Measurements from ENCODE around the gene DGKI. TPM values are rescaled to one million over a fixed set of nuclear protein-coding genes. Genes with fewer than 3 reads are reported as not detected.

Gene DGKI
- total RNA-seq, 4 donors from 2014 or later, result 0.02 to 1.8 (median 0.07) TPM; not detected in 1

DNA sequence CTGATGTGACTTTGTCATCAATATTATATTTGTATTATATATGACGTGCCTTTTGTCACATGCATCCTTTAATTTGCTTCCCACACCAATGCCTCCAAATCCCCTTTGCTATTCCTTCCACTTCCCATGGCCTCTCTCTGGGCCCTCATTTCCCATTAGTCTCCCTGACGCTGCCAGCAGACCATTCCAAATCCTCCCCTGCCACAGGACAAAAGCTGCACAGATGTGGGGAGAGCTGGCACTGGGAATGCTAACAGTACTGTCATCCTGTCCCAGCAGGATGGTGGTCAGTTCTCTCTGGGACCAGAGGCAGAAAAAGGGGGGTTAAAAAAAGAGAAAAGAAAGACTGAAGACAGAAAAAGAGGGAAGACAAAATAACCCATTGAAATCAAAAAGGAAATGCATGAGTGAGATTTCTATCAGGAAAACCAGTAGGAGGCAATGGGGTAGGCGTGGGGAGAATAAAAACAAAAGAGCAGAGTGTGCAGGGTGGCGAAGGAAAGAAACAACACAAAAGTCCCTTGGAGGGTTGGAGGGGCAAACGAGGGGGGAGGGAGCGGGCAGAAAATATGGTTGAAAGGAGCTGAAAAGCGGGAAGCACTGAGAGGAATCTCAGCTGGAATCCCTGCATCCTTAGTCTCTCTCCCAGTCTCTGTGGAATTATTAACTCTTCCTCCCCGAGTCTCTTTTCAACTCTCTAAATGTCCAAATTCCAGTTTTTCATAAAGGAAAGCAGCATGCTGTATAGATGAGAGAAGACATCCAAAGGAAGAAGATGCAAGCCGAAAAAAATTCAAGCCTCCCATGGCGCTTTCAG, 444.0 kb downstream of the DGKI start:
- Histone ChIP-seq H3K36me3 (no peaks in the 10 kb centered on the region), H3K4me3 (no peak overlapping the region), H3K27me3 (no peaks in the 10 kb centered on the region), H3K4me1 (no peaks in the 10 kb centered on the region), H3K27ac (no peak overlapping the region), H3K9me3 (no peaks in the 10 kb centered on the region)
- ATAC-seq, result no peak
- intact Hi-C loops (cut with DNase I; ENCODE audit: low total_unique reads) (no loop called here), in situ Hi-C loops (cut with MboI; ENCODE audit: low sequenced_read_pairs in 4 of 4) (no loop called here)
- DNase-seq, result no peak
- no peak for TF ChIP-seq POLR2A (IDR thresholded peaks at IDR 0.05)

DNA sequence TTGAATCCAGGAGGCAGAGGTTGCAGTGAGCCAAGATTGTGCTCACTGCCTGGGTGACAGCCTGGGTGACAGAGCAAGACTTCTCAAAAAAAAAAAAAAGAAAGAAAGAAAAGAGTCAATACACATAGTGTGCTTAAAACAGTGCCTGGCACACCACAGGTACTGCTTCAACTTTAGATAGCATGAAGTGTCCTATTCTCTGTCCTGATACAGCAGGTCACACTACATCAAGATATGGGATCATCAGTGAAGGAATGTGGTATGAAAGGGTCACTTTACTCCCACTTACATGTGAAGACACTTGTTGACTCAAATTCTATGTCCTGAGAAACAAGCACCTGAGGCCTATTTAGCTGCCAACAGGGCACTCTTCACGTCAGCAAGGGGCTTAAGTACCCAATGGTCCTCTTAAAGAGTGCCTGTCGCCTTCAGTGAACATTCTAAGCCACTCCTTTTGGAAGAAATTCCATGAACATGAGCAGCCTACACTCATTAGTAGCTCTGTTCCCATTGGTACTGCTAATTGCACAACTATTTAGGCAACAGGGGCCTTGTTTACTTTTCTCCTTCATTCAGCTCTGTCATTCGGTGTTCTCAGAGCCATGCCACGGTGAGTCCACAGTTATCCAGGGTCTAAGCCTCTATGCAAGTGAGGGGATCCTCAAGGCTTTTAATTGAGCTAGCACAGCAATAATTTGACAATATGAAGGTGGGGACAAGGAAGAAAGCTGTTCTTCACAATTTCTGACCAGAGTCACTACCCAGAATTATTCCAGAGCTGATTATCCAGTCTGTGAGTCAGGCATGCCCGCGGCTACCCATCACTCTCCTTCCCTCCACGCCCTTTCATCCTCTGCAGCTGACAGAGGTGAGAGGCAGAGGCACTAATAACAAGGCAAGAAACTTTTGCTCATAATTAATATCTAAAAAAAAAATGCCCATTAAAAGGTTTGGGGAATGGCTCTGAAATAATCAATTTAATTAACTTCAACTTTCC, 446.6 kb downstream of the DGKI start:
- TF ChIP-seq, protein P1, sequence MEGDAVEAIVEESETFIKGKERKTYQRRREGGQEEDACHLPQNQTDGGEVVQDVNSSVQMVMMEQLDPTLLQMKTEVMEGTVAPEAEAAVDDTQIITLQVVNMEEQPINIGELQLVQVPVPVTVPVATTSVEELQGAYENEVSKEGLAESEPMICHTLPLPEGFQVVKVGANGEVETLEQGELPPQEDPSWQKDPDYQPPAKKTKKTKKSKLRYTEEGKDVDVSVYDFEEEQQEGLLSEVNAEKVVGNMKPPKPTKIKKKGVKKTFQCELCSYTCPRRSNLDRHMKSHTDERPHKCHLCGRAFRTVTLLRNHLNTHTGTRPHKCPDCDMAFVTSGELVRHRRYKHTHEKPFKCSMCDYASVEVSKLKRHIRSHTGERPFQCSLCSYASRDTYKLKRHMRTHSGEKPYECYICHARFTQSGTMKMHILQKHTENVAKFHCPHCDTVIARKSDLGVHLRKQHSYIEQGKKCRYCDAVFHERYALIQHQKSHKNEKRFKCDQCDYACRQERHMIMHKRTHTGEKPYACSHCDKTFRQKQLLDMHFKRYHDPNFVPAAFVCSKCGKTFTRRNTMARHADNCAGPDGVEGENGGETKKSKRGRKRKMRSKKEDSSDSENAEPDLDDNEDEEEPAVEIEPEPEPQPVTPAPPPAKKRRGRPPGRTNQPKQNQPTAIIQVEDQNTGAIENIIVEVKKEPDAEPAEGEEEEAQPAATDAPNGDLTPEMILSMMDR (IDR thresholded peaks at IDR 0.05 in 4 of 5, conservative IDR thresholded peaks at IDR 0.05 in 1 of 5), result no peak
- TF ChIP-seq POLR2A (IDR thresholded peaks at IDR 0.05), result no peak
- intact Hi-C loops (cut with DNase I; ENCODE audit: low total_unique reads) (no loop called here), in situ Hi-C loops (cut with MboI; ENCODE audit: low sequenced_read_pairs in 4 of 4) (no loop called here)

DNA sequence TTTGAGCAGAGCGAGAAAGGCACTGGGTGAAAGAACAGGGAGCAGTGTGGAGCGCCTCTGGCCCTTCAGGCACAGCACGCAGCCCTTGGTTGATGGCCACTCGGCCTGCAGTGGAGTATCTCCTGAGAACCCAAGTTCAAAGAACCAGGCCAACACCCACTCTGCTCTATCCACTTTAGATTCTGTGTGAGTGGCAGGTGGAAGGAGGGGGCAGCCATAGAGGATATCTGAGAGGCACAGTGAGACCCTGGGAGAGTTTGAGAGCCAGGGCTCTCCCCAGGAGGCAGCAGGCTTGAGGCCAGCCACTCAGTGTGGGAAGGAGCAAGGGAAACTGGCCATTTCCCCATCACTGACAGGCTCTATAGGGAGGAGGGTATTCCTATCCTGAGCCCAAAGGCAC, 450.7 kb downstream of the DGKI start:
- no peaks in the 10 kb centered on the region for H3K9me3 ChIP-seq
- in situ Hi-C loops (cut with MboI; ENCODE audit: low sequenced_read_pairs in 4 of 4), result no loop called here
- no peak for ATAC-seq
- H3K4me1 ChIP-seq, result no peaks in the 10 kb centered on the region
- intact Hi-C loops (cut with DNase I; ENCODE audit: low total_unique reads), result no loop called here
- no peak for DNase-seq
- H3K27ac ChIP-seq, result no peak overlapping the region
- H3K27me3 ChIP-seq, result no peaks in the 10 kb centered on the region
- H3K4me3 ChIP-seq, result no peak overlapping the region
- no peak for TF ChIP-seq POLR2A (IDR thresholded peaks at IDR 0.05)
- TF ChIP-seq, protein P1 (IDR thresholded peaks at IDR 0.05 in 4 of 5, conservative IDR thresholded peaks at IDR 0.05 in 1 of 5), result no peak
- H3K36me3 ChIP-seq, result no peaks in the 10 kb centered on the region

More for the DNA sequence above, 446.6 kb downstream of the DGKI start:
- Histone ChIP-seq H3K27ac (no peak overlapping the region), H3K27me3 (no peaks in the 10 kb centered on the region), H3K4me3 (no peak overlapping the region), H3K9me3 (no peaks in the 10 kb centered on the region), H3K36me3 (no peaks in the 10 kb centered on the region), H3K4me1 (no peaks in the 10 kb centered on the region)
- no peak for DNase-seq
- ATAC-seq, result no peak

DNA sequence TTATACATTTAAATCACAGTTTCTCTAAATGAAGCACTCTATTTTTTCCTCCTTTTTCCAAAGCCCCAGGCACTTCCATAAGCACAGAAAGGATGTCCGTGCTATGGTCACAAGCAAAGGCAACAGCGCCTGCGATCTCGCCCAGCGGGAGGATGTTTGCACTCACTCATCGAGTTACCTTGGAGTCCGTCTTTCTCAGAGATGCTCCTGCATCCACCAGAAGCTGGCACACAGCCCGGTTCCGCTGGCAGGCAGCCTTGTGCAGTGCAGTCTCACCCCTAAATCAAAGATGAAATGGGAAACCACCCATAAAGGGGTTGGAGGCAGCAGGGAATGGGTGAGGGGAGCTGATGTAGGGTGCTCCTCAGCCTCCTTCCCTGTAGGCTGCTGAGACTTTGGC, 451.4 kb downstream of the DGKI start:
- Histone ChIP-seq H3K36me3 (no peaks in the 10 kb centered on the region), H3K4me1 (no peaks in the 10 kb centered on the region), H3K4me3 (no peak overlapping the region), H3K27me3 (no peaks in the 10 kb centered on the region), H3K9me3 (no peaks in the 10 kb centered on the region), H3K27ac (no peak overlapping the region)
- in situ Hi-C loops (cut with MboI; ENCODE audit: low sequenced_read_pairs in 4 of 4) (no loop called here), intact Hi-C loops (cut with DNase I; ENCODE audit: low total_unique reads) (no loop called here)
- DNase-seq (no peak), ATAC-seq (no peak)
- TF ChIP-seq, protein P1 (IDR thresholded peaks at IDR 0.05 in 4 of 5, conservative IDR thresholded peaks at IDR 0.05 in 1 of 5), result no peak
- TF ChIP-seq POLR2A (IDR thresholded peaks at IDR 0.05), result no peak

DNA sequence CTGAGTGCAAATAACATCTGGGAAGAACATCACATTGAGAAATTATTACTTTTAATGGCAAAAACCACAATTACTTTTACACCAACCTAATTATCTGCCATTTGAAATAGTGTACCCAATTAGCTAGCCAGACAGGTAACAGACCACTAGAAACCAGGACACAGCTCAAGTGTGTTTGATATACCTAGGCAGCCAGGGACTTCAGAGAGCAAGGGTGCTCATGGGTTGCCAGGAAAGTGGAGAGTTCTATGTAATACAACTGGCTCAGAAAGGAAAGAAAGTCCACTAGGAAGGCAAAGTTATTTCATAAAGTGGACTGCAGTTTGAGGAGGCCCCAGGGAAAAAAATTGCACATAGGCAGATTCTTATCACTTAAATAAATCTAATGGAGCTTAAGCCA, 453.2 kb downstream of the DGKI start:
- Histone ChIP-seq H3K4me1 (no peaks in the 10 kb centered on the region), H3K9me3 (no peaks in the 10 kb centered on the region), H3K27me3 (no peaks in the 10 kb centered on the region), H3K4me3 (no peak overlapping the region), H3K36me3 (no peaks in the 10 kb centered on the region), H3K27ac (no peak overlapping the region)
- DNase-seq (no peak), ATAC-seq (no peak)
- in situ Hi-C loops (cut with MboI; ENCODE audit: low sequenced_read_pairs in 4 of 4) (no loop called here), intact Hi-C loops (cut with DNase I; ENCODE audit: low total_unique reads) (no loop called here)
- no peak for TF ChIP-seq POLR2A (IDR thresholded peaks at IDR 0.05)
- TF ChIP-seq, protein P1 (IDR thresholded peaks at IDR 0.05 in 4 of 5, conservative IDR thresholded peaks at IDR 0.05 in 1 of 5), result no peak
